GM18508 (cell line): ENCODE measurements around the gene CCDC141.

Experiments used
- ATAC-seq: cut with Tn5 transposase; IDR thresholded peaks from one replicate; pipeline ENCODE4 v1.9.1; 2021; ENCODE audit warnings: moderate number of reproducible peaks; ENCODE audit not compliant: insufficient read depth, unreplicated experiment

CCDC141 gene

DNA sequence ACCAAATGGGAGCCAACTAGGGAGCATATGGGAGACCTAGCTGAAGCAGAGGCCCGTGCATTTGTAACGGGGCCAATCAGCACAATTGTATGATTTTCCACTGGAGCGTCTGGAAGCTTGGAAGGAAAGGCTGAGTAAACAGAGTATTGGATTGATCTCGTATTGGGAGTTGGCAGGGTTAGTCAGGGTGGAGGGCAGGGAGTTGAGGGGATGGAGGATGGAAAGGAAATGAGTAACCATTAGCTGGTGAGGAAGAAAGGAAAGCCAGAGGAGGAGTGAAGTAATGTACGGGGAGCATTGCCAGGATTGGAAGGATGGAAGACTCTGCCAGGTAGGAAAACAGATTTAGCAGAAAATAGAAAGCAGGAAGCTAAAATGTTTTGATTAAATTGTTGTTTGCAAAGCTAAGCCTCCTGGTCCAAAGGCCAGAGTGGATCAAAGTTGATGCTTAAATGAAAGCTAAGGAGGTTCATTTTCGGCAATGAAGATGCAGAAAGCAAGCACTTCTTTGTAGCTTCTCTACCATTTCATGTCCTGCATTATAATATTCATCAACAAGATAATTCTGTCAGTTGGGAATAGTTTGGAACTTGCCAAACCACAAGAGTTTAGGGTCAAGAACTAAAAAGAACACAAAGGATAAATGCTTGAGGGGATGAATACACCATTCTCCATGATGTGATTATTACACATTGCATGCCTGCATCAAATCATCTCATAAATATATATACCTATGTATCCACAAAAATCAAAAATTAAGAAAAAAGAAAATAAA lies 167.1 kb downstream of the CCDC141 start:
- ATAC-seq: no peak

DNA sequence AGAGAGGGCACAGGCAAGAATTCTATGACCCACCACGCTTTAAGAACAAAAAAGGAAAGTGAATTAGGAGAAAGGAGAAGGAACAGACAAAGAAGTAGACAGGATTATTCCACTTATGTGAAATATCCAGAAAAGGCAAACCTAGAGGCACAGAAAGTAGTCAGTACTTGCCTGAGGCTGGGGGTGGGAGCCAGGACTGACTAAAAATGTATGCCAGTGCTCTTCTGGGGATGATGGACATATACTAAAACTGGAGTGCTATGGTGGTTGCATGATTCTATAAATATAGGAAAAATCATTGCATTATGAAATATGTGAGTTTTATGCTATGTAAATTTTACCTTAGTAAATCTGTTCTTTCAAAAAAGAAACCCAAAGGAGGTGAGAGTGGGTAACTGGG lies 168.9 kb downstream of the CCDC141 start:
- no peak for ATAC-seq

DNA sequence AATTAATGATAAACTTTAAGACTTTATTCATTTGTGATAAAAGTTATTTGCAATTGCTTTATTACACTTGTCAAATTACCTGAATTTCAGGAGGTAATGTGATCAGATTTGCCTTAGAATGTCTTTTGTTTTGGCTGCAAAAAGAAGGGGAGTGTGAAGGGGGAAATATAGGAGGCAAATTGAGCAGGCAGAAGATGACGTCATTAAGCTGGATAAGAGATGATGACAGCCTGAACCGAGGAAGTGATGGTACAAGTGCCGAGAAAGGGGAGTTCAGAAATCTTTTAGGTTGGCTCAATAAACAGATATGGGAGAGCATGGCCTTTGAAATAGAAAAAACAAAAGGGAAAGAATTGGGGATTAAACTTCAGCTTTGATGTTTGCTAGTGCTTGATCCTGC lies 169.7 kb downstream of the CCDC141 start:
- ATAC-seq: no peak

DNA sequence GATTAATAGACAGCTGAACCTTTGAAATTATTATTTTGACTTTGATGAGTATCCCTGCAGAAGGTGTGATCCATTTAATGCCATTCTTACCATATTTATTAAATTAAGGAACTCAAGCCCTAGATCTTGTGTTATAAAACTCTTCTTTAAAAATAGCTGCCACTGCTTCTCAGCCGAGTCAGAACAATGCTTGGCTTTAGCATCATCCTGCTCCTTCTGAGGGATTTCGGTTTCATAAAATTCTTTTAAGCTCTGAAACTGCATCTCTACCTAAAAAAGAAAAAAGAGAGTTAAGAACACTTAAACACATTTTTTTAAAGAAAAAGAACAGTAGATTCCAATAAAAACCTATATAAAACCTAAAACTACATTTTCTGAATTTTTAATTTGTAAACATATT lies 172.1 kb downstream of the CCDC141 start:
- no peak for ATAC-seq

DNA sequence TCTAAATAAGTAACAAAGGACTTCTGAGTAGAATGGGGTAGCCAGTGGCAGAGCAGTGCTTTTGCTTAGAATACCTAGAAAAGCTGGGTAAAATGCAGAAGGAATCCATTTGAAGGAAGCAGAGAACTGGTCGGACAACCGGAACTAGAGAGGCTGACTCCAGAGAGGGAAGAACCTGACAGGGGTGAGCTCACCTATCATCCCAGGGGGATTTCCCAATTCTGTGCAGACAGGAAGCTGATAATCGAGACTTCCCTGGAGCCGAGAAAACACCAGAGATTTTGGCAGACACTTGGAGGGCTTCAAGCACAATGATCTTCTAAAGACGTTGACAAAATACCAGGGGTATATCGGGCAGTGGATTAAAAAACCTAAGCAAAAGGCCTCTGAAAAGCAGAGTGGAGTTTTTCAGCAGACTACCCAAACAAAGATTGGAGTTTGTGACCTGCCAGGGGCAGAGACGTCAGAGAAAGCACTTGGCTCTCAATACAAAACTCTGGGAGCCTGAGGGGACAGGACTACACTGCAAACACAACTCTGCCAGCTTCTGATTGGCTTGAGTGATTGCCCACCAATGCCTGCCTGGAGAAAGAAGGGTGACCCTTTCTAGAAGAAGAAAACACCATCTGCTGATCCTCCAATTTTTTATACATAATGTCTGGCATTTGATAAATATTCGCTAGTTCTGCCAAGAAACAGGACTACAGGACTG lies 175.3 kb downstream of the CCDC141 start:
- ATAC-seq: no peak

GRCh38 chr2:178873912-178874311 lies 176.0 kb downstream of the CCDC141 start:
- no peak for ATAC-seq

DNA sequence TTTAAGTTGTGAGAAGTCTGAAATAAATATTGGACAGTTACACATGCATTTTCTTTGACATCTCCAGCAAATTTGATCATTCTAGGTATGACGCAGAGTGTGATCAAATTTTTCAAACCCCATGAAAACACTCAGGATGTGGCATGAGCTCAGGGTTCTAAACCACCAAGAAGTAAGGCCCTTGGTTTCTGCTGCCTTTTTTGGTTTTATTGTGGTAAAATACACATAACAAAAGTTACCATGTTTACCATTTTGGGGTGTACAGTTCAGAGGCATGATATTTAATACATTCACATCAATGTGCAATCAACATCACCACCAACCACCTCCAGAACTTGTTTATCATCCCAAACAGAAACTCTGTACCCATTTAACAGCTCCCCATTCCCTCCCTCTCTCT lies 178.4 kb downstream of the CCDC141 start:
- ATAC-seq: no peak

DNA sequence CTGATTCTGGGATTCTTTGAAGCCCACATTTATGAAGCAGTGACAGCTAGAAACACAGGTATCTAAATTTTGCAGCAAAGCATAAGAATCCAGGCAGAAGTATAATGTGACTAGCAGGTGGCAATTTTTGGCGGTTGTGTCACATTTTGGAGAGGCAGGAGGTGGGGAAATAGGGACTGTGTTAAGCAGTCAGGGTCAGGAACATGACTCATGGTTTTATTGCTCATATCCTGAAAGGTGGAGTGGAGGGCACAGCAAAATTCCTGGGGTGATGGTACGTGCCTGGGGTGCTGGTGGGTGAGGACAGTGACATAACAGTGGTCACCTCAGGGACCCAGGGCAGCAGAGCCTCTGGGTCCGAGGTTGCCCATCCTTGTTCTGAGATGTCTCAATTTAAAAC lies 179.2 kb downstream of the CCDC141 start:
- ATAC-seq: no peak

DNA sequence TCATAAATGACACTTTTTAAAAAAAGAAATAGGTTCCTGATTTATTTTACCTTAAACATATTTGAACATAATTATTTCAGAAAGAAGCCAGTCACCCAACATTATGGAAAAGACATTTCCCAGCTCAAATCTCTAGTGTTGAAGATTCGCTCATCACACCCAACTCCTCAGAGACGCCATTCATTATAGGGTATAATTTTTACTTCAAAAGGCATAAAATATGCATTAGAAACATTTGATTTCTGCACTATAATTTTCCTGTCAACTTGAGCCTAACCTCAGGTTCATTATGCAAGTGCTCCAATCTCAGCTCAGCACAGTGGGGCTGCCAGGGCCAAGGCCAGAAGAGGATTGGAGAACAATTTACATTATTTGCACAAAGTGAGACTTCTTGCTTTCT lies 183.9 kb downstream of the CCDC141 start:
- no peak for ATAC-seq

- no peak for ATAC-seq
Observed at GRCh38 chr2:178865146-178865936, 184.6 kb downstream of the CCDC141 start.

DNA sequence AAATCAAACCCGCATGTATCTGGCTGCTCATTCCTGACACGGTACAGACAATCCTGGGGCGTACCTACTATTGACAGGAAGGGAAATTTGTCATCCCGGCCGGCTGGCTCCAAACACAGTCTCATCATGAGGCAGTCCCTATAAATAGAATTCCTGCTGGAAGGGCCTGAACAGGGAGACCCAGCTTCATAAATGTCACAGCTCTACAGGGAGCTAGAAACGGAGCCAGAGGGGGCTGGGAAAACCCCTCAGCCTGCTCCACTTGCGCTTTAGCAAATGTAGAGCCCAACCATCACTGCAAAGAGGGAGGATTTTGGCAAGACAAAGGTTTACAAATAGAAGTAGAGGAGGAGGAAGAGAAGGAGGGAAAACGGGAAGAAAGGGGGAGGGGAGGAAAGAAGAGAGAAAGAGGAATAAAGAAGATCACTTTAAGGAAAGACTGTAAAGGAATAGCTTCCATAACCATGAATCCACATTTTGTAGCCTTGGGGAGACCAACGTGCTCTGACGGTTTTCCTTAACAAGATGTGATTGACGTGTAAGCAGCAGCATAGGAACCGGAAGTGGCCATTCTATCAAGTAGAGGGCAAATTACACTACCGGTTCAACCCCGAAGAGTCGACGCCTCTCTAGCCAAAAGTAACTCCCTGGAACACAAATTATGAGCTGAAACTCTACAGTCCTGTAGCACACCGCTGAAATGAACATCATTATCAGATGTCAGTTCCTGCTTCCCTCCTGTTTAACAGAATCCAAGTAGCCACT lies 185.9 kb downstream of the CCDC141 start:
- ATAC-seq: no peak

DNA sequence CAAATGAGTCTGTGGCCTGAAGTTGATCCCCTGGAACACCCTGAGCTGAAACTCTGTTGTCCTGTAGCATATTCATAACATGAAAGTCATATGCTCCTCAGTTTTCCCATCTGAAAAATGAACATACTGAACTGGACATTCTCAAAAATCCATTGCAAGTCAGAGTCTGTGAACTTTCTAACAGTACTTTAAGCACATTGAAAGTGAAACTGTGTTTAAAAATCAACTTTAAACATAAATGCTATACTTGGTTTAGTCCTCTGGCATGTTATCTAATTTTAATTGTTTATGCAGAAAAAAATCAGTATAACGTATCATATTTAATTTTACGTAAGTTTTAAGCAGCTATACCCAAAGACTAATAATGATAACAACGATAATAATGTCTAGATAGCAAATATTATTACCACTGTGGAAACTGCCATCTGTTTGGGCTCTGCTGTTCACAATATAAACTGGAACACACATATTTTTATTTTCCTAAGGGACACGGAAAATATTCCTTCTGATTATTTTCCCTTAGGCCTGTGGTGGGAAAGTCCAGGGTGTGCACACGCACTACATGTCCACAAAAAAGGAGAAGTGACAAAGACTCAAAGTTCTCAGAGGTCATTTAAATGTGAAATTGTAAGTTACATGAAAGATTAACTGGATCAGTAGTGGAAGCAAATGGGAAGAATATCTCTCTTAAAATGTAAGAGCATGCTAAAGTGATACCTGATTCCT lies 186.6 kb downstream of the CCDC141 start:
- ATAC-seq: no peak

DNA sequence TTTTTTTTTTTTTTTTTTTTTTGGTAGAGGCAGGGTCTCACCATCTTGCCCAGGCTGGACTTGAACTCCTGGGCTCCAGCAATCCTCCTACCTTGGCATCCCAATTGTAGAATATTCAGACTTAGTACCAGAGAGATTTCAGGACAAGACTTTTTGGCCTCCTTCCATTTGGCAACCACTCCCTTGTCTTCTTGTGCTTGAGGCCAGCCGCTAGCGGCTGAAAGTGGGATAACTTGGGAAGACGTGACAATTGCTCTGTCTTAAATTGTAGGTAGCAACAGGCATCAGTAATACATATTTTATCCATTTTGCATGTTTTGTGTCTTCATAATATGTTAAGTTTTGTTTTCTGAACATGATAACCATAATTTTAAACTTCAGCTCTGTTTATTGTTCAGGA lies 189.4 kb downstream of the CCDC141 start:
- no peak for ATAC-seq

- ATAC-seq: no peak
Observed at GRCh38 chr2:178859730-178860129, 190.2 kb downstream of the CCDC141 start.

- no peak for ATAC-seq
Observed at GRCh38 chr2:178858896-178859625, 190.9 kb downstream of the CCDC141 start.

DNA sequence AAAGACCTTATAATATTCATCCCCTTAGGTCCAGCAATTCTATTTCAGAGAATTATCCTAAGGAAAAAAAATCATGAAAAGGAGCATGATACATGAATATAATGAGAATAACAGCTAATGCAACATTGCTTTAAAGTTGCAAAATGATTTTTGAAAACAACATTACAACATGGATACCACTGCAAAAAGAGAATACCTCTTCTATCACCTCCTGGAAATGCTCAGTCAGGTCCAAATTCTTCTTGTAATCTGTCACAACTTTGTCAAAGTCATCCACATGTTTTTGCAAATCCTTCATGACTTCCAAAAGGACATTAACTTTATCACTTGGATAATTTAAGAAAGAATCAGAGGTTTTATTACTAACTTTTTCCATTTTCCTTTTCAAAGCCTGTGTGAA lies 194.8 kb downstream of the CCDC141 start:
- ATAC-seq: no peak

DNA sequence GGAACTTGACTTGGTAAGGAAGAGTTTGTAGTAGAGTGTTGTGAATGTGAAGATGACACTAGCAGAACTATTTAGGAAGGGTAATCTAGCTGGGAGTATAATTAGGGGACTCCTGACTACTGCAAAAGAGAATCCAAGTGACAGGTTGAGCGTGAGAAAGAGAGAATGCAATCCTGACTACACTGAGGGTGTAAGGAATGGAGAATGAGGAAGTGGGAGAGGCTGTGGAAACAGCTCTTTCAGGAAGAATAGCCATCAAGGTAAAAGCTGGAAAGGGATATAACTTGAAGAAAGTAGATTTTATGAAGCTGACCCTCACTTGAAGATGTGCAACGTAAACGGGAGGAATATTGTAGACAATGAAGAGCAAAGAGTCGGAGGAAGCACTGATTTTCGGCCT lies 201.6 kb downstream of the CCDC141 start:
- ATAC-seq: no peak

GRCh38 chr2:178846458-178846802 lies 203.5 kb downstream of the CCDC141 start:
- no peak for ATAC-seq
